ENCODE results near the gene PLIN4. TPM values are rescaled to one million over a fixed set of nuclear protein-coding genes. Genes with fewer than 3 reads are reported as not detected.

Gene PLIN4
- total and polyA plus RNA-seq, 10 of the 15 experiments (the other 5 are each of a cell fraction or from before 2014, with no cell fraction given) = 0.01 to 0.11 (median 0.05) TPM; not detected in 2

DNA sequence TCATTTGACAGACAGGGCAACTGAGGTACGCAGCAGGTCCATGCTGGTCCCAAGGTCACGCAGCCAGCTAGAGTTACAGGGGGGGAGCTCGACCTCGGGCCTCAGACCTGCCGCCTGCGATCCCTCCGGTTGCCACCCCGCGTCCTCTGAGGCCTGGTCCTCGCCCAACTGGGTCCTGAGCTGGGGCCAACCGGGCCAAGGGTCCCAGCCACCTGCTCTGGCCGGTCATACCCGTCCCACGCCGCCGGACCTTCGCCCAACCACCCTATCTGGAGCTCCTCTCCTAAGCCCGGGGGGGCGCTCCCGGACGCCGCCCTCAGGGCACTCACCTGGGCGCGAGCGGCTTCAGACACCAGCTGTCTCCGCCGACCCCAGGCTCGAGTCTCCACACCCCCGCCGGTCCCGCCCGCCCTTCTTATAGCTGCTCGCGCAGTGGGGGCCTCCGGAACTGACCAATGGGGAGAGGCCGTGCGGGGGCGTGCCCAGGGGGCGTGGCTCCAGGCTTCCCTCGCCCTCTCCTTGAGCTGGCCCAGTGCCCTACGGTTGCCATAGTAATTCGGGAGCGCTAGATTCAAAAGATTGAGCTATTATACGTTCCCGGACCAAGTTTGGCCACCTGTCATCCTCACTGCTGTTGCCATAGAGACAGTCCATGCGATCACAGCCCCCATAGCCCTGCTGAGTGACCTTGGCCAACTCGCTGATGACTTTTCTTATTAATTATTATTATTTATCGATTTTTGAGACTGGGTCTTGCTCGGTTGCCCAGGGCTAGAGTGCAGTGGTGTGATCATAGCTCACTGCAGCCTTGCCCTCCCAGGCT is 16.8 kb upstream of the PLIN4 start, which contains the start of gene PLIN5 (continued):
- TF ChIP-seq, protein P1, sequence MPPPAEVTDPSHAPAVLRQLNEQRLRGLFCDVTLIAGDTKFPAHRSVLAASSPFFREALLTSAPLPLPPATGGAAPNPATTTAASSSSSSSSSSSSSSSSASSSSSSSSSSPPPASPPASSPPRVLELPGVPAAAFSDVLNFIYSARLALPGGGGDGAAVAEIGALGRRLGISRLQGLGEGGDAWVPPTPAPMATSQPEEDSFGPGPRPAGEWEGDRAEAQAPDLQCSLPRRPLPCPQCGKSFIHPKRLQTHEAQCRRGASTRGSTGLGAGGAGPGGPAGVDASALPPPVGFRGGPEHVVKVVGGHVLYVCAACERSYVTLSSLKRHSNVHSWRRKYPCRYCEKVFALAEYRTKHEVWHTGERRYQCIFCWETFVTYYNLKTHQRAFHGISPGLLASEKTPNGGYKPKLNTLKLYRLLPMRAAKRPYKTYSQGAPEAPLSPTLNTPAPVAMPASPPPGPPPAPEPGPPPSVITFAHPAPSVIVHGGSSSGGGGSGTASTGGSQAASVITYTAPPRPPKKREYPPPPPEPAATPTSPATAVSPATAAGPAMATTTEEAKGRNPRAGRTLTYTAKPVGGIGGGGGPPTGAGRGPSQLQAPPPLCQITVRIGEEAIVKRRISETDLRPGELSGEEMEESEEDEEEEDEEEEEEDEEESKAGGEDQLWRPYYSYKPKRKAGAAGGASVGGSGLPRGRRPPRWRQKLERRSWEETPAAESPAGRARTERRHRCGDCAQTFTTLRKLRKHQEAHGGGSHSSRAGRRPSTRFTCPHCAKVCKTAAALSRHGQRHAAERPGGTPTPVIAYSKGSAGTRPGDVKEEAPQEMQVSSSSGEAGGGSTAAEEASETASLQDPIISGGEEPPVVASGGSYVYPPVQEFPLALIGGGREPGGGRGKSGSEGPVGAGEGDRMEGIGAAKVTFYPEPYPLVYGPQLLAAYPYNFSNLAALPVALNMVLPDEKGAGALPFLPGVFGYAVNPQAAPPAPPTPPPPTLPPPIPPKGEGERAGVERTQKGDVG (CRISPR knock-in tag; IDR thresholded peaks at IDR 0.05) = no peak
- TF ChIP-seq, protein P2, sequence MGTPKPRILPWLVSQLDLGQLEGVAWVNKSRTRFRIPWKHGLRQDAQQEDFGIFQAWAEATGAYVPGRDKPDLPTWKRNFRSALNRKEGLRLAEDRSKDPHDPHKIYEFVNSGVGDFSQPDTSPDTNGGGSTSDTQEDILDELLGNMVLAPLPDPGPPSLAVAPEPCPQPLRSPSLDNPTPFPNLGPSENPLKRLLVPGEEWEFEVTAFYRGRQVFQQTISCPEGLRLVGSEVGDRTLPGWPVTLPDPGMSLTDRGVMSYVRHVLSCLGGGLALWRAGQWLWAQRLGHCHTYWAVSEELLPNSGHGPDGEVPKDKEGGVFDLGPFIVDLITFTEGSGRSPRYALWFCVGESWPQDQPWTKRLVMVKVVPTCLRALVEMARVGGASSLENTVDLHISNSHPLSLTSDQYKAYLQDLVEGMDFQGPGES (IDR thresholded peaks at IDR 0.05) = no peak
- TF ChIP-seq, protein P3, sequence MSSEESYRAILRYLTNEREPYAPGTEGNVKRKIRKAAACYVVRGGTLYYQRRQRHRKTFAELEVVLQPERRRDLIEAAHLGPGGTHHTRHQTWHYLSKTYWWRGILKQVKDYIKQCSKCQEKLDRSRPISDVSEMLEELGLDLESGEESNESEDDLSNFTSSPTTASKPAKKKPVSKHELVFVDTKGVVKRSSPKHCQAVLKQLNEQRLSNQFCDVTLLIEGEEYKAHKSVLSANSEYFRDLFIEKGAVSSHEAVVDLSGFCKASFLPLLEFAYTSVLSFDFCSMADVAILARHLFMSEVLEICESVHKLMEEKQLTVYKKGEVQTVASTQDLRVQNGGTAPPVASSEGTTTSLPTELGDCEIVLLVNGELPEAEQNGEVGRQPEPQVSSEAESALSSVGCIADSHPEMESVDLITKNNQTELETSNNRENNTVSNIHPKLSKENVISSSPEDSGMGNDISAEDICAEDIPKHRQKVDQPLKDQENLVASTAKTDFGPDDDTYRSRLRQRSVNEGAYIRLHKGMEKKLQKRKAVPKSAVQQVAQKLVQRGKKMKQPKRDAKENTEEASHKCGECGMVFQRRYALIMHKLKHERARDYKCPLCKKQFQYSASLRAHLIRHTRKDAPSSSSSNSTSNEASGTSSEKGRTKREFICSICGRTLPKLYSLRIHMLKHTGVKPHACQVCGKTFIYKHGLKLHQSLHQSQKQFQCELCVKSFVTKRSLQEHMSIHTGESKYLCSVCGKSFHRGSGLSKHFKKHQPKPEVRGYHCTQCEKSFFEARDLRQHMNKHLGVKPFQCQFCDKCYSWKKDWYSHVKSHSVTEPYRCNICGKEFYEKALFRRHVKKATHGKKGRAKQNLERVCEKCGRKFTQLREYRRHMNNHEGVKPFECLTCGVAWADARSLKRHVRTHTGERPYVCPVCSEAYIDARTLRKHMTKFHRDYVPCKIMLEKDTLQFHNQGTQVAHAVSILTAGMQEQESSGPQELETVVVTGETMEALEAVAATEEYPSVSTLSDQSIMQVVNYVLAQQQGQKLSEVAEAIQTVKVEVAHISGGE (CRISPR knock-in tag; IDR thresholded peaks at IDR 0.05) = no peak
